ENCODE data around the gene GJA9.
"Not testable (repeated sequence)": the region's sequence is repeated elsewhere in the genome, so short reads cannot be mapped to it uniquely, and the experiment has no call there.

GJA9 gene

GRCh38 chr1:38881487-38881886 is at the start of gene GJA9:
GJA9 (minus strand) TSS chr1:38881587; CDS start chr1:38876098, 5,489 bp downstream.
- no peak for DNase-seq (ENCODE audit: low read depth)

GRCh38 chr1:38929476-38929875 is 48.1 kb upstream of the GJA9 start:
- no peak for DNase-seq (ENCODE audit: low read depth)

DNA sequence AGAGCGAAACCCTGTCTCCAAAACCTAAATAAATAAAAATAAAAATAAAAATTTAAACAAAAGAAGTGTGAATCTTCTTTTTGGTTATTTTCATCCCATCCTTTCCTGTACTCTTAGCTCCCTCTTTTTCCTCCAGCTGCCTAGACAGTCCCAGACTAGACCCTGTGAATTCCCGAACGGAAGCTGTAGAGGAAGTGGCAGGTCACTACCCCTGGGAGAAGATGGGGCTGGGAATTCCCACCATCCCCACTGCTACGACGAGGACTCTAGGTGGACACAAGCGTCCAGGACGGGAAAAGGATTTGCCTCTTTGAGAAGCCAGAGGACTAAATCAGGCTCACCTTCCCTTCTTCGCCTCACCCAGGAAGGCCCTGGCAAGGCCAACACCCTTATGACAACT is 47.7 kb upstream of the GJA9 start:
- no peak for DNase-seq (ENCODE audit: low read depth)

DNA sequence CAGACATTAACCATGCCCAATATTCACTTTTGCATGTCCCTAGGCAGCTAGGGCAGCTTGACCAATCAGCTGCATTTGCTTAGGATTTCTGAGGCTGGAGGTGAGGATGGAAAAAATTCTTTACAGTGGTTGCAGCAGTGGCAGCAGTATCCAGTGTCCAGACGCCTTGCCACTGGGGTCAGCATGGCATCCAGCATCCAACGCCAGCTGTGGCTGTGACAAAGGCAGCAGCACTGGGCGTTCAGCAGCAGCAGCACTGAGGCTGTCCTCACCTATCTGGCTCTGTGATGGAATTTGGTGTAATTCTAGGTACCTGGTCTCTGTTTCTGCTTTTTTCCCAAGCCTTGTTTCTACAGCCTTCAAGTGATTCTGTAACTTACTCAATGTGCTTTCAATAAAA is 44.7 kb upstream of the GJA9 start:
- no peak for DNase-seq (ENCODE audit: low read depth)

- no peak for DNase-seq (ENCODE audit: low read depth)
Observed at GRCh38 chr1:38925391-38925790, 44.0 kb upstream of the GJA9 start.

- DNase-seq (ENCODE audit: low read depth), result no peak
Observed at GRCh38 chr1:38923607-38924006, 42.2 kb upstream of the GJA9 start.

GRCh38 chr1:38919130-38919529 is 37.7 kb upstream of the GJA9 start:
- no peak for DNase-seq (ENCODE audit: low read depth)

DNA sequence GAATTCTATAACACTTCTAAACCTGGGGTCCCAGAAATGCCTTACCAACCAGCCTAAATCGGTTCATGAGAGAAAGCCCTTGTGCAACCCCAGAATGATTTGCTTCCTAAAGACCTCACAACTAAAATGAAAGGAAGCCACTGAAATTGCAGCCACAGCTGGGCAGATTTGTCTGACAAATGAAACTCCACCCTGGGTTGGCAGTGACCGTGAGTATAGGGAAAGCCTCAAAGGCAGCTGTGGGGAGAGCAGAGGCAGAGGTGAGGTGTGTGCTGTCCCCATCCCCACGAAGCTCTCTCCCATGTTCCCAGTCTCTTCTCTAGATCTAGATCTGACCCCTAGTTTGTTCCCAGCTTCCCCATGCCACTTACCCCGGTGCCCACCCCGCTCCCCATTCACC is 37.2 kb upstream of the GJA9 start:
- no peak for DNase-seq (ENCODE audit: low read depth)

GRCh38 chr1:38917772-38918171 is 36.4 kb upstream of the GJA9 start:
- no peak for DNase-seq (ENCODE audit: low read depth)

DNA sequence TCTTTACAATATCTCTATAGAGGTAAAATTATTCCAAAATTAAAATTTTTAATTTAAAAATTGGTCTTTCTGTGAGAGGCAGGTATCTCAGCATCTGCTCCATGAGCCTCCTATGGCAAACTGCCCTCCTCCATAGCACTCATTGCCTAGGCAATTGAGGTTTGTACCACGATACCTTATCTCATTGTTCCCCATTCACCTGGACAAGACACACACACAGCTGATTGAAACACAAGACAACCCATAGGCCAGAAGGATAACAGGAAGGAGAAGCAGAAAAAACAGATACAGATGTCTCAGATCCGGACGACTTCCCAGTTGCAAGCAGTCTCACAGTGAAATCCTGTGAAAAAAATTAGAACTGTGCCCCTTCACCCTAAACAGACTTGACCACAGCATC is 36.0 kb upstream of the GJA9 start:
- no peak for DNase-seq (ENCODE audit: low read depth)

GRCh38 chr1:38915352-38915948 is 34.1 kb upstream of the GJA9 start:
- no peak for DNase-seq (ENCODE audit: low read depth)

DNA sequence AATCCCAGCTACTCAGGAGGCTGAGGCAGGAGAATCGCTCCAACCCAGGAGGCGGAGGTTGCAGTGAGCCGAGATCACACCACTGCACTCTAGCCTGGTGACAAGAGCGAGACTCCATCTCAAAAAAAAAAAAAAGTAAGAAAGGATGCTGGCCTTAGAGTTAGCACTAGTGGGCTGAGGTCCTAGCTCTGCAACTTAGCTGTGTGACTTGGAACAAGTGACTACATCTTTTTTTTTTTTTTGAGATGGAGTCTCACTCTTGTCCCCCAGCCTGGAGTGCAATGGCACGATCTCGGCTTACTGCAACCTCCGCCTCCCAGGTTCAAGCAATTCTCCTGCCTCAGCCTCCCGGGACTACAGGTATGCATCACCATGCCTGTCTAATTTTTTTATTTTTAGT is 33.5 kb upstream of the GJA9 start:
- DNase-seq (ENCODE audit: low read depth), result not testable (repeated sequence)

GRCh38 chr1:38908821-38909220 is 27.4 kb upstream of the GJA9 start:
- DNase-seq (ENCODE audit: low read depth), result no peak

GRCh38 chr1:38905985-38906384 is 24.6 kb upstream of the GJA9 start:
- DNase-seq (ENCODE audit: low read depth), result no peak

GRCh38 chr1:38899560-38899959 is 18.2 kb upstream of the GJA9 start:
- no peak for DNase-seq (ENCODE audit: low read depth)

GRCh38 chr1:38898653-38899230 is 17.4 kb upstream of the GJA9 start:
- DNase-seq (ENCODE audit: low read depth), result no peak

GRCh38 chr1:38896169-38896568 is 14.8 kb upstream of the GJA9 start:
- DNase-seq (ENCODE audit: low read depth), result no peak

GRCh38 chr1:38892976-38893375 is 11.6 kb upstream of the GJA9 start:
- DNase-seq (ENCODE audit: low read depth), result no peak

- DNase-seq (ENCODE audit: low read depth), result no peak
Observed at GRCh38 chr1:38891753-38892152, 10.4 kb upstream of the GJA9 start.

- no peak for DNase-seq (ENCODE audit: low read depth)
Observed at GRCh38 chr1:38889589-38889988, 8.2 kb upstream of the GJA9 start.

DNA sequence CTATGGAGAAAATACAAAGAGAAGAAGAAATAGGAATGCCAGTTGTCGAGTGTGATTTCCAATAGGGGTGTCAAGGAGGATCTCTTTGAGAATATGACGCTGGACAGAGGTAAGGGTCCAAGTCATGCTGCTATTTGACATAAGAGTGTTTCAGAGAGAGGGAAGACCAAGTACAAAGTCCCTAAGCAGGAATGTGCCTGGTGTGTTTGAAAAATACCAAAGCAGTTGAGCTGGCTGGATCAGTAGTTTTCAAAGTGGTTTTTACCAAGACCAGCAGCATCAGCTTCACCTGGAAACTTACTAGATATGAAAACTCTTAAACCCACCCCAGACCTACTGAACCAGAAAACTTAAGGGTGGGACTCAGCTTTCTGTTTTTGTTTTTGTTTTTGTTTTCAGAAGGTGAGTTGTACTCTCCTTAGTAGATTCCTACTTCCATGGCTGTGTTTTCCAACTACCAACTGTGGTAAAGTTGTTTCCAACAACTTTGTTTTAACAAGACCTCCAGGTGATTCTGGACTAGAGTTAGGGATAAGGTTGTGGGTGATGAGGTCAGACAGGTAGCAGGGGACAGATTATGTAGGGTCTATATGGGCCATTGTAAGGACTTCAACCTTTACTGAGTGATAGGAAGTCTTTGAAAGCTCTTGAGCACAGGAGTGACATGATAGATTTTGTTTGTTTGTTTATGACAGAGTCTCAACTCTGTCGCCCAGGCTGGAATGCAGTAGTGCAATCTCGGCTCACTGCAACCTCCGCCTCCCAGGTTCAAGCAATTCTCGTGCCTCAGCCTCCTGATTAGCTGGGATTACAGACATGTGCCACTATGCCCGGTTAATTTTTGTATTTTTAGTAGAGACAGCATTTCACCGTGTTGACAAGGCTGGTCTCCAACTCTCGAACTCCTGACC is 7.3 kb upstream of the GJA9 start:
- DNase-seq (ENCODE audit: low read depth), result no peak

DNA sequence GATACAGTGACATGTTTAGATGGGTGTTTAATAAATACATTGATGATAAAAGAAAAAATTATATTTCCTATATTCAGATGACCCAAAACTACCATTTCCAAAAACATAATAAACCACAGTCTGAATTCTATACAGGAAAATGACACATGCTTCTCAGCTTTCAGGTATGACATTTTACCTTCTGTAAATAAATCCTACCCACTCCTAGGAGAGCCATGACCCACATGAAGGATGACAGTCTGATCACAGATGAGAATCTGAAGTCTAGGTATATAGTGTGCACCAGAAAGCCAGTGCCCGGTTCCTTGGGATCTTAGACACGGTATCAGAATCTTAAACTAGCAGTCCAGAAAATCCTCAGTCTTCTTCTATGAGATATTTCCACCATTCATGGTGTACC is 3.7 kb upstream of the GJA9 start:
- no peak for DNase-seq (ENCODE audit: low read depth)

GRCh38 chr1:38875811-38876210 is 5.6 kb downstream of the GJA9 start:
- DNase-seq (ENCODE audit: low read depth), result no peak

Data from stimulated activated CD8-positive, alpha-beta memory T cell treated with anti-CD3 and anti-CD28 coated beads, Interleukin-15, amount 100 ng/mL, for 24 hours (primary cell).